HG03025 (cell line): Measurements from ENCODE around the gene PDZD2.

Experiments
- ATAC-seq: cut with Tn5 transposase; IDR thresholded peaks from one replicate; pipeline ENCODE4 v1.9.1; 2021; ENCODE audit warnings: mild to moderate bottlenecking, moderate library complexity; ENCODE audit not compliant: unreplicated experiment, low FRiP score

Gene PDZD2

DNA sequence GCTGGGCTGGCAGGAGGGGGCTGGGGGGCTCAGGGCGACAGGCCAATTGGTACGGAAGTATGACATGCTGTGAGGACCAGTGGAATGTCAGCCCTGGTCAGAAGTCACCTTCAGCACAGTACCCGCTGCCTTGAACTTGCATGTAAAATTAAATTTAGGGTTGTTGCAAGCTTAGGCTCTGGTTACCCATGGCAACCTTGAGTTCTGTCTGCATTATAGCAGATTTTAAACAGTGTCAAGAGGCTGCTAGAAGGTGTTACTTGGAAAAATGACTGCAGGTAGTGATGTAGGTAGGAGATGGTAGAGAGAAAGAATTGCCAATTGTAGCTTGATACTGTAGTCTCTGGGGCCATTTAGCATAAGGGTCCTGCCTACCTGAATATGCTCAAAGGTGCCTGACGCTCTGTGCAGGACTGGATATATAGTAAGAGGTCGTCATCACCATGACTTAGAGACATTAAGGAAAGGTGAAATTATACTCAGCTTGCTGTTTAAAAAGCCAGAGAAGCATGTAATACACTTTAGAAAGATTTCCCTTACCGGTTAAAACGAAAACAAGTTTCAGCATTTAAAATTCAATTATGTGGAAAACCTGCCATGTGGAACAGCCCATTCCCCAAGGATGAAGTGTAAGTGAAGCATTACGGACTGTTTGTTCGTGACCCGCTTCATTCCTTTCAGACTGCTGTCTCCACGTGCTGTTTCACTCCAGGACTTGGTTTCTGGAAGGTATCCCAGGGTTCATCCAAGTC, 169.0 kb downstream of the PDZD2 start:
- no peak for ATAC-seq

DNA sequence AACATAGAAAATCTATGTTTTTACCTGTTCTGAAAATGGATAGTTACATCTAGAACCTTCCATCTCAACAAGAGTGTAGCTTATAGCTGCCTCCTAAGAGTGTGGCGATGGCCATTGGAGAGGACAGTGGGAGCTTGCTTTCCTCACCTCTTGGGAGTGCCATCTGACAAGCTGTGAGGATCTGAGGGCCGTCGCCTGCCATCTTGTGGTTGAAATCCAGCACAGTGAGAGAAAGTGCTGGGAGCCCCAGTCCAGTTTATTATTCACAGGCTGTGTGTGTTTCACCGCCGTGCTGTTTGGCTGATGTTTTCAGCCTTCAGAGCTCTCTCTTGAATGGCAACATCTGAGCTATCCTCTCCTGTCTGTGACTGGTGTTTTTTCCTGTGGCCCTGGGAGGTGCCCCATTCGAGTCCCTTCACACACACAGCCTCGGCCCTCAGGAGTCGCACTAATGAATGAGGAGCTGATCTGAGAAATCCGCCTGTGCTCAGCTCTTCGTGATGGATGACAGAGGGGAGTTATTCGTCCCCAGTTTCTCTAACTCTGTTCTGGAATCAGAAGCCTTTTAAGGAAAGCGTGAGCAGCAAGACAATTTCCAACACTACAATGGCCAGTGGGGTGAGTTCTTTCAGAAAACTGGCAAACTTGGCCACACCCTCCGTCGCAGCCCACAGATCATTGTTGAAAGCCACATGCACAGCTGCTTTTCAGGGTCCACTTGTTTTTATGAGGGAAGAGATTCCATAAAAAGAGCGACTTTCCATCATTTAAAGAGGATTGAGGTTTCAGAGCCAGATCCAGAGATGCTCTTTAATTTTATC, 170.3 kb downstream of the PDZD2 start:
- ATAC-seq, result no peak

DNA sequence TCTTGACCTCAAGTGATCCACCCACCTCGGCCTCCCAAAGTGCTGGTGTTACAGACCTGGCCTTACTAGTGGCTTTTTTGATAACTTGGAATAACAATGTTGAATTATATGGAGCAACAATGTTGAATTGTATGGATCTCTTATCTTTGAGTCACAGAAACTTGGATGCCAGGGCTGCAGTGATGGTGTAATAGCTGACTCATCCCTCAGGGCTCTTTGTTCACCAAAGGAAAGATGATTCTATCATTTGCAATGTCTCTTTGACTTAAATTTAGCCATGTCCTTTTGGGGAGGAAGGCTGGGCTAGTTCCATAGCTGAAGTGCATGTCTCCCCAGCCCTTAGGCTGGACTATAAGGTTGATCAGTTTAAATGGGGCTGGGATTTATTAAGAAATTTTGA, 172.3 kb downstream of the PDZD2 start:
- no peak for ATAC-seq

DNA sequence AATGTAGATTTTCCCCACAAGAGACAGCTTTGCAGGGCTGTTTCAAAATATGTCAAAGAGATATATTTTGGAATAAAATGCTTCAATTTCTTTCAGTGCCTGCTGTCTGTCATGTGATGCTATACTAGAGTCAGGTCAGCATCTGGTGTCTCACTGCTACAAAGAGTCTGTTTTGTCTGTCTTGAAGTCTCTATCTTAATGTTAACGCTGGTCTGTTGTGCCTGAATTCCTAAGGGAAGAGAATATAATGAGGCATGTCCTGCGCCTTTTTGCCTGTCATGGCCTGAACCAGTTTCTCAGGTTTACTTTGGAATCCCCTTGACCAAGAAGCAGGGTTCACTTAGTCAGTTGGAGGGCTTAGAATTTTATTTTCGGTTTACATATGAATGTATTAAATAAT, 176.4 kb downstream of the PDZD2 start:
- ATAC-seq, result no peak

DNA sequence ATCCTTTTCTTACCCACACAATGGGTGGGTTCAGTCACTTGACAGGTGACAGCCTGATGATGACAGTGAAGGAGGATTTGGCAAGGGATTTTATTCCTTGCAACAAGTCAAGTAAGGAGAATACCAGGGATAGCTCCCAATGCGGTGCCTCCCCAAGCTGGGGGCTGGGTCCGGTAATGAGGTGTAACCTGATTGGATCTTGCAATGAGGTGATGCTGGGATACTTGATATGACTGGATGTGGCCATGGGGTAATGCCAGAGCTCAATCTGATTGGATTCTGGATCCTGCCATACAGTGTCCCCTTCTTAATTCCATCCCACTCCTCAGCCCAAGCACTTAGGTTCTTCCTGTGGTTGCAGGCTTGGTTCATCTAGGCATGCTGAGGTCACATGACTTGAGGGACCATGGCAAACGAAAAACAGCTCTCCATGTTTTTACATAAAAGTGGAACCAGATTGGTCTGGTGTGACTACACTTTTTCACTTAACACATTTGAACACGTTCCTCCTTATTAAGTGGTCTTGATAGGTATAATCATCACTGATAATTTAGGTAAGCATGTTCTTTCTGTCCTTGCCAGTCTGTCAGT, 181.1 kb downstream of the PDZD2 start:
- ATAC-seq, result no peak

DNA sequence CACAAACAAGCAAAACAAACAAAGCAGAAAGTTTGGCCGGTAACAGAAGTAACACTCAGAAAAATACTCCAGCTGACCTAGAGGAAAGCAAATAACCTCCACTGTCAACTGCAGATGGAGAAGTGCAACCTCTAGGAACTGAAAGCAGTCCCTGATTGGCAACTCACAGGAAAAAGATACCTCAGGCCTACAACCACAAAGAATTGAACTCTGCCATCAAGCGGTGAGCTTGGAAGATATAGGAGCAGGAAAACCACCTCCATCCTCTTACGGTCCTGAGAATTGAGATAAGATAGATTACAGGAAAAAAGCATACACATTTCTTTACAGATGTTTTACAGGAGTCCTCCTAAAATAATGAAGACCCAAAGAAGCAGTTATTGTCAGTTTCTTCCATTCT, 184.5 kb downstream of the PDZD2 start:
- ATAC-seq, result no peak

DNA sequence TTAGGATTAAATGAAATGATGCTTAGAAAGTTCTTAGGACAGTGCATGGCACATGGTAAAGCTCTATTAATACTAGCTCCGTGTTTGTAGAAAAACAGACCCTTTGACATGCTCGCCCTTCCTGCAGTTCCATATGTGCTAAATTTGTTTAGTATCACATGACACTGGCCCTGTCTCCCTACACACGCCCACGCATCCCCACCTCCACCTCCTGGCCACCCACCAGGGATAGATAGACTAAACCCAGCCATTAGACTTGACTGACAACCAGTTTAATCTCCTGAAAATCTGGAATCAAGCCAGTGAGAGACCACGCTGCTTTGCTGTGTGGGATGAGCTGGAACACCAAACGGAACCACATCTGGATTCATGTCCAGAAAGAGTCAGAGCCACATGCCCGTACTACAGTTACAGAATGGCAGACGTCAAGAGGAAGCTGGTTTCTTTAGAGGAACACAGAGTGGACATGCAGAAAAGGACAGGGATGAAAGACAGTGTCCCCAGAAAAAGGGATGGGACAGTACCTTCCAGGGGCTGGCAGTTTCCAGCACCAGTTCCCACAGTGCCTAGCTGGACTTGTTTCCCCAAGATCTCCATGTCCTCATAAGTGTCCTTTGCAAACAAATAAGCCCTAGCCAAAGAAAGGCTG, 186.1 kb downstream of the PDZD2 start:
- no peak for ATAC-seq

DNA sequence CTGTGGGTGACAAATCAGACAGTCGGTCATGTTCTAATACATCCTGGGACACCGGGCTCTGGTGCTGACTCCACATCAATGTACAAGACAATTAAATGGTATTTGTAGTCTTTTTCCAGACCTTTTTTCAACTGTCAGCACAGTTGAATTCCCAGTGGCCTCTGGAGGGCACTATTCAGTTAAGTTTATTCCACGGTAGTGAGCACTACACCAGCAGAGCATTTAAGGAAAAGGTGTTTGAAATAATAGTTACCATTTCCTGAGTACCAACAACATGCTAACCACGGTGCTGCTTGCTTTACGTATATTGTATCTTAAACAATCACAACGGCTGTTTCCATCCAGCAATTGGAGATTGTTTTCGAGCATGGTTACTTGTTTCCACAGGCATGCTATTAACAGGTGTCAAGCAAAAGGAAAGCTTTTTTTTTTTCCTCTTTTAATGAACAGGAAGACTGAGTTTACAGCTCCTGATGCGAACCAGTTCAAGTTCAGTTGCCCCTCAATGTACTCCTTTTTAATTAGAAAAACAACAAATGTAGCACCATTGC, 186.7 kb downstream of the PDZD2 start:
- ATAC-seq, result no peak

DNA sequence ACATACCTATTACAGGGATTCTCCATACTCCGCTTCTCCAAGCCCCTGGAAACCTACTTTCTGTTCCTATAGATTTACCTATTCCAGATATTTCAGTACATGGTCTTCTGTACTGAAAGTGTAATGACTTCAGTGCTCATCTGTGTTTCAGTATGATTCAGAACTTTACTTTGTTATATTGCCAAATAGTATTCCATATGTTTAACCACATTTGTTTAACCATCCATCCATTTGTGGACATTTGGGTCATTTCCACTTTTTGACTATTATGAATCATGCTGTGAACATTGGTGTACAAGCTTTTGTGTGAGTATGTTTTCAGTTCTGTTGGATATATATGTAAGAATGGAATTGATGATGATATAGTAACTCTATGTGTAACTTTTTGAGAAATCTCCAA, 188.9 kb downstream of the PDZD2 start:
- ATAC-seq, result no peak

DNA sequence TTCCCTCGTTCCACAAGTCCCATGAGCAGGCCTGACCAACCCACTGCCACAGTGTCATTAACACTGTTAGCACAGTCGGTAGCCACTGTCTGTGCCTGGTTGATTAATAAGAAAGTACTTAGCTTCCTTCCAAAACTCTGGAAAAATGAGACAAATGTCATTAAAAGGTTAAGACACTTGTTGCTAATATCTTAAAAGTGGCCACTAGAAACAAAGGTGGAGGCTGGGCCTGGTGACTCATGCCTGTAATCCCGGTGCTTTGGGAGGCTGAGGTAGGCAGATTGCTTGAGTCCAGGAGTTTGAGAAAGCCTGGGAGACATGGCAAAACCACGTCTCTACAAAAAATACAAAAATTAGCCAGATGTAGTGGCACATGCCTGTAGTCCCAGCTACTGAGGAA, 194.0 kb downstream of the PDZD2 start:
- no peak for ATAC-seq

DNA sequence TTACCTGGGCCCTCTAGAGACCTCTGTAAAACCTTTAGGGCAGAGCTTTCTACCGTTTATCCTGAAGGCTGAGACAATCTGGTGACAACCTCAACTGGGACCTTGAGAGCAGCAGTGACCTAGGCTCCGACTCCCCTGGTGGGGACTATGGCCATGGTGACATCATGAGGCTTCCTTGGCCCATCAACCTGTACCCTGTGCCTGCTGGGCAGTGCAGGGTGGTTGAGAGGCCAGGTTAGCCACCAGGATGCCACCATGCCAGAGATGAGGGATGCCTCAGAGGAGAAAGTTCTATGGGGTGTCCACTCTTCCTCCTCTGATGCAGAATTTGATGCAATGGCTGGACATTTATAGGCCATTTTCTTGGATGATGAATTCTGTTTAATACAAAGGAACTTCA, 194.8 kb downstream of the PDZD2 start:
- ATAC-seq, result no peak

DNA sequence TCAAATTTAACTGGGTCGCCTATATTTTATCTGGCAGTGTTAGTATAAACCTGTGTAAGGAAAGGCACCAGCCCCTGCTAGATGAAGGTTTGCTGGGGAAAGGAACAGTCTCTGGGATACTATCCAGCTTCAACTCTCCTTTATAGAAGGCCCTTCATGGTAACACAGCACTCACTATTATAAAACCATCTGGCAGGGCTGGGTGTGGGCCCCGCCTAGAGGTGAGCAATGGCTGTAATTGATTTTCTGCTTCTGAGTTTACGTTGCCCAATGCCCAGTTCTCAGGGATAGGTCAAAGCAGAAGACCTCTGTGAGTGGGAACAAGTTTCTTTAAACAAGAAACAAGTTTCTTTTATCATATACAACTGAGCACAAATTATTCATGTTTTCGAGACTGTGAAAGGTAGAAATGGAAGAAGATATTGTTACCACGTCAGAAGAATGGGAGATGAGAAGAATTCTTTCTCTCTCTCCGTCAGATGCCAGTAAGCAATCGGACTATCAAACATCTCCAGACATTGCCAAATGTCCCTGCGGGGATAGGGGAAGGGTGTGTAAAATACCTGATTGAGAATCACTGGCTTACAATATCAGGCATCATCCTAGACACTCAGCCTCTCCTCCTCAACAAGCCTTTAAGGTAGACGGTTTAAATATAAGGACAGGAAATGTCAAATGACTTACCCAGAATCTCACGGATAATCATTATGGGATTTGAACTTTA, 205.9 kb downstream of the PDZD2 start:
- no peak for ATAC-seq

DNA sequence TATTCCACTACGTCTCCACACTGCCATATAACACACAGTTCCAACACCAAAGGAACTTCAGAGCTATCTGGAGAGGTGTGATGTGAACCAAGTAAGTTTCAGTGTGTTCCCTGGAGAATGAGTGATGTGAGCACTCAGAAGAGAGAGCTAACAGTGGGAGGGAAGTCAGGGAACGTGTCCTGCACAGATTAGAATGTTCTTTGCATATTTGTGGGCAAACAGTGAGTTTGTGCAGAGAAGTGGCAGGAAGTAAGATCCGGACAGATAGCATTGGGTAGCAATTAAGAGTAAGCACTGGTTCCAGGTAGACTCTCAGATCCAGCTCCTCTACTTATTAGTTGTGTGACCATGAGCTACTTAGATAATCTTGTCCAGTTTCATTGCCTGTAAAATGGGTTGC, 206.4 kb downstream of the PDZD2 start:
- ATAC-seq, result no peak

DNA sequence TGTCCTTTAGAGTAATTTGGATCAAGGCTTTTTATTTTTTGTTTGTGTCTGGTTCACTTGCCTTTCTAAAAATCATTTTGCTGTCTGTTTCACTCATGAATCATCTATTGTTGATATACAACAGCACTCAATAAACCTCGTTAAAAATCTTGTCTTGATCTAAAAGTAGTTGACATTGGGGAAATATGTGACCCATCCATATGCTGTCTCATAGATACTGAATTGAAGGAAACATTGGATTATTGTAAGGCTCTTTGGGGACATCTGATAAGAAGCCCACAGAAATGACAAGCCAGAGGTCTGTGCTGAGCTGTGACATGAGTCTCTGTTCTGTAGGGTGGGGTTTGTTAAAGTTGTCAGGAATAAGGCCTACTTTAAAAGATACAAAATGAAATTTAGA, 208.0 kb downstream of the PDZD2 start:
- ATAC-seq, result no peak

DNA sequence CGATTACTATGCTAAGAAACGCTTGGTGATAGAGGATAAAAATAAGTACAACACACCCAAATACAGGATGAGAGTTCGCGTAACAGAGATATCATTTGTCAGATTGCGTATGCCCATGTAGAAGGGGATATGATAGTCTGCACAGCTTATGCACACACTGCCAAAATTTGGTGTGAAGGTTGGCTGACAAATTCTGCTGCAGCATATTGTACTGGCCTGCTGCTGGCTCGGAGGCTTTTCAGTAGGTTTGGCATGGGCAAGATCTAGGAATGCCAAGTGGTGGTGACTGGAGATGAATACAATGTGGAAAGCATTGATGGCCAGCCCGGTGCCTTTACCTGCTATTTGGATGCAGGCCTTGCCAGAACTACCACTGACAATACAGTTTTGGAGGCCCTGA, 208.4 kb downstream of the PDZD2 start:
- ATAC-seq, result no peak

DNA sequence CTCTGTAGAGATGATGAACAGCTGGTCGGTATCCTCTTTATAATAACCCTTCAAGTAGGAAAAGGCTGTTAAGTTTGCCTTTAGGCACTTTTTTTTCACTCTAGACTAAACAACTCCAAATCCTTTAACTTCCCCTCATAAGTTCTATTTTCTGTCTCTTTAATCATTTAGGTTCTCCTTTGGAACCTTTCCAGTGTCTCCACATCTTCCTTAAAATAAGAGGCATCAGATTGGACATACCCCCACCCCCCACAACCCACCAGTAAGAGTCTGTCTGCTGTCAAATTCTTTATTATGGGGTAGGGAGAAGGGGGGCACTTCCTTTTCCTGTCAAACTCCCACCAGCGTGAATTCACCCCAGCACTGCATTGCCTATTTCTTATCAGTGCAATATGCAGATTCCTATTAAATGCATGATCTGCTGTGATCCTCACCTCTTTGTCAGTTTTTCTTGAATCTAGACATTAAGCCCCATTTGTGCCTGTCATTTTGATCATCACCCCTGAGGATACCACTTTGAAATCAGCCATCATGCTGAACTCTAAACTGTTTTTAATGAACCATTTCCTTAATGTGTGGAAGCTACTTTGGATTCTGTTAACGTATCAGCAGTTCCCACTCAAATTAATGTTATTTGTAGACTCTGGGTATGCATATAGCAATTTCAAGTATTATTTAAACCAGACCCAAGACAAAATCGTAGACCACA, 212.2 kb downstream of the PDZD2 start:
- ATAC-seq, result no peak

DNA sequence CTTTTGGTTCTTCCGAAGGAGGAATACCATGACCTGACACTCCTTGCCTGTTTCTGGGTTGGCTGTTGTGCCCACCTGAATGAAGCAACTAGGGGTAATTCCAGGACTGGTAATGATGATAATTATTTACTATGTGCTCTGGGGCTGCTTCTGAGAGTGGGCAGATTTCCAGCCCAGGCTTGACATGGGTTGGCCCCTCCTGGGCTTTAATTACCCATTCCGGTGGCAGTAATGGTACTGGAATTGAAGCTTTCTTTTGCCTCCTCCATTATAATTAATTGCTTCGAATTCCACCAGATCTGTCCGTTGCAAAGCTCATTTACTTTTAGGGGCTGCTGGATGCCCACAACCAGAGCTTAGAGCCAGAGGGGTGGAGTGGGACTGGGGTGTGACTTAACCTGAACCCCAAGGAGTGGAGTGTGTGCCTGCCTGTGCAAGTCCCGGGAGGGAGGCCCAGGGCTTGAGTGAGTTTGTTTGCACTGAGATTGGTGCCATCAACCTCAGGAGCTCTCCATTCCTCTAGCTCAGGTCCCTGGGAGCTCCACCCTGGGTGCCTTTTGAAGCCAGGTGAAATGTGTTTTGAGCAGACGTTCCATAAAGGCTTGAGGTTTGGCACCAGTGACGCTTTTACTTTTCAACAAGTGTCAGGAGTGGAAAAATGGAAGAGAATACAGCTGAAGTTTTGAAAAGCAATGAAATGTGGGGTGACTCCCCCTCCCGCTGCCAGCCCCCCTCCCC, 214.6 kb downstream of the PDZD2 start:
- no peak for ATAC-seq

DNA sequence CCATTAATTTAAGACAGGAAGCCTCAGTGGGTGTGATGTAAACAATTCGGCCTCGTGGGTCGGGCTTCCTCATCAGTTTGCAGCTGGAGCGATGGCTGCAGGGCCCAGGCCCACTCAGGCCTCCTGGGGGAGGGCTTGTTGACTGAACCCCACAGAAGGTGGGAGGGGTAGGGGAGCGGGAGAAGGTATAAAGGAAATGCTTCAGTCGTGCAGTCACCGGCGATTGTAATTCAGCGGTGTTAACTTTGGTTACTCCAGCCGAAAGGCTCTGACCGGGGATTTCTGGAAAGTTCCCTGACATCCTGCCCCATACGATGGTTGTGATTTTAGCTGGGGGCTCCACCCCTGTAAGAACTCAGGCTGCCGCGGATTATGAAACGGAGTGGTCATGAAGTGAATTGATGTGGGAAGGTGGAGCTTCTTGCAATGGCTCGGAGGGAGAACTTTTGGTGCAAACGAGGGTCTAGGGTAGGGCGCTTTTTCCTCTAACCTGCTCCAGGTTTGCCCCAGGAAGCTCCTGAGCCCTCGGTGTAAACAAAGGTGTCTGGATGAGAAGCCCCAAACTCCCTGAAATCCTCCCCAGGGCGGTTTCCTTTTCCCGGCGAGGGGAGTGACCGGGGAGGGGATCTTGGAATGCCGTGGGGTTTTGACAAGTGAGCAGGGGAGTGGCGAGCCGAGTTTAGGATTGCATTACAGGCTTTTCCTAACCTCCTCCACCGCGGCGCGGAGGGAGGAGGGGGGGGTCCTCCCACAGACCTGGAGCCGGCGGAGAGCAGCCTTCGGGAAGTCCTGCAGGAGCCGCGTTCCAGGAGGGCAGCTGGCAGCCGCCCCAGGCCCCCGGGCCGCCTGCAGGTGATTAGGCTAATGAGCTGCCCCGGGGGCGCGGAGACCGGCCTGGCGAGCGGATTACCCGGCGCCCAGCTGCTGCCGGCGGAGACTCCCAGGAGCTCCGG, 215.5 kb downstream of the PDZD2 start:
- no peak for ATAC-seq
